Calu3 (cell line): ENCODE results near the gene SLC1A5. TPM values are rescaled to one million over a fixed set of nuclear protein-coding genes. Genes with fewer than 3 reads are reported as not detected.

Experiments used
- BruUV-seq: library from RNA; stranded (reverse); fragments of 400-500 nt; replicated peaks from 2 replicates; lab custom pipeline; 2021; lab: Mats Ljungman, UMichigan
- CTCF ChIA-PET: fragments of 300-600 bp; sonication (Branson Sonifier 250); formaldehyde crosslinking; loops from one replicate; lab custom pipeline; 2022; ENCODE audit warnings: antibody characterized with exemption; lab: Charles Lee
- DNase-seq: peaks from one replicate; pipeline ENCODE4 v3.0.0; 2022
- H3K27ac Mint-ChIP-seq: one replicate; pipeline ENCODE4 v1.8.0; 2022; ENCODE audit warnings: mixed read lengths; ENCODE audit not compliant: unreplicated experiment
- H3K27me3 Mint-ChIP-seq: one replicate; pipeline ENCODE4 v1.8.0; 2022; ENCODE audit warnings: mixed read lengths; ENCODE audit not compliant: unreplicated experiment
- H3K36me3 Mint-ChIP-seq: one replicate; pipeline ENCODE4 v1.8.0; 2022; ENCODE audit warnings: mild to moderate bottlenecking, moderate library complexity, mixed read lengths; ENCODE audit not compliant: insufficient read depth, unreplicated experiment
- H3K4me1 Mint-ChIP-seq: one replicate; pipeline ENCODE4 v1.8.0; 2022; ENCODE audit warnings: mild to moderate bottlenecking, low read depth, mixed read lengths; ENCODE audit not compliant: unreplicated experiment
- H3K4me3 Mint-ChIP-seq: one replicate; pipeline ENCODE4 v1.8.0; 2022; ENCODE audit warnings: mild to moderate bottlenecking, low read depth, moderate library complexity, mixed read lengths; ENCODE audit not compliant: unreplicated experiment
- H3K9me3 Mint-ChIP-seq: one replicate; pipeline ENCODE4 v1.8.0; 2022; ENCODE audit warnings: low read depth, mixed read lengths; ENCODE audit not compliant: unreplicated experiment
- CTCF ChIP-seq: fragments of 200-600 bp; IDR thresholded peaks from one replicate; pipeline ENCODE4 v1.8.0; 2022; ENCODE audit warnings: antibody characterized with exemption; ENCODE audit not compliant: unreplicated experiment
- intact Hi-C: fragments of 100-400 bp; cut with micrococcal nuclease; formaldehyde crosslinking; loops from one replicate; pipeline ENCODE4 v1.10.0; 2022; ENCODE audit not compliant: unreplicated experiment
- total RNA-seq: library from RNA; stranded (reverse); gene quantifications from 2 replicates; pipeline ENCODE4 v1.2.3, GENCODE V29; 2022

Gene SLC1A5
- total RNA-seq, 1 experiment from 2014 or later: 250 TPM

- no peaks in the 10 kb centered on the region for H3K27me3 Mint-ChIP-seq
- peaks cover 41% of the 10 kb centered on the region for H3K4me1 Mint-ChIP-seq
- no peak for TF ChIP-seq CTCF
- CTCF ChIA-PET: no interaction called here
- H3K9me3 Mint-ChIP-seq: no peaks in the 10 kb centered on the region
- intact Hi-C loops: no loop called here
- DNase-seq: no peak
- peaks cover 75% of the 10 kb centered on the region for H3K36me3 Mint-ChIP-seq
- H3K27ac Mint-ChIP-seq: peak overlapping the region; percentile 8
- no peak overlapping the region for H3K4me3 Mint-ChIP-seq
- BruUV-seq: no TSS peak
Measured at GRCh38 chr19:46727757-46728156, 60.6 kb downstream of the SLC1A5 start.

GRCh38 chr19:46726971-46727501, 61.4 kb downstream of the SLC1A5 start:
- Mint-ChIP-seq H3K4me1 (peaks cover 34% of the 10 kb centered on the region), H3K4me3 (peak overlapping the region; percentile 26), H3K27ac (peak overlapping the region; percentile 8), H3K27me3 (no peaks in the 10 kb centered on the region), H3K36me3 (peaks cover 77% of the 10 kb centered on the region), H3K9me3 (no peaks in the 10 kb centered on the region)
- CTCF ChIA-PET: interaction anchor here (0.8 kb wide), 1 partner anchor 9 kb away, joined by 5 read pairs; no protein-coding TSS in a partner anchor
- no peak for DNase-seq
- intact Hi-C loops: no loop called here
- no TSS peak for BruUV-seq
- no peak for TF ChIP-seq CTCF

- CTCF ChIA-PET: interaction anchor here (0.8 kb wide), 1 partner anchor 8 kb away, joined by 5 read pairs; no protein-coding TSS in a partner anchor
- no peak for DNase-seq
- Mint-ChIP-seq H3K9me3 (no peaks in the 10 kb centered on the region), H3K4me1 (peaks cover 29% of the 10 kb centered on the region), H3K36me3 (peaks cover 76% of the 10 kb centered on the region), H3K27me3 (no peaks in the 10 kb centered on the region), H3K4me3 (no peak overlapping the region), H3K27ac (peak overlapping the region; percentile 64)
- no peak for TF ChIP-seq CTCF
- intact Hi-C loops: no loop called here
- BruUV-seq: no TSS peak
Measured at GRCh38 chr19:46726551-46726950, 61.8 kb downstream of the SLC1A5 start.

- no peak overlapping the region for H3K4me3 Mint-ChIP-seq
- TF ChIP-seq CTCF: no peak
- CTCF ChIA-PET: interaction anchor here (0.8 kb wide), 1 partner anchor 8 kb away, joined by 5 read pairs; no protein-coding TSS in a partner anchor
Measured at GRCh38 chr19:46725859-46726393, 62.5 kb downstream of the SLC1A5 start.

More at GRCh38 chr19:46725859-46726393, 62.5 kb downstream of the SLC1A5 start:
- Mint-ChIP-seq H3K9me3 (no peaks in the 10 kb centered on the region), H3K27me3 (no peaks in the 10 kb centered on the region), H3K27ac (peak overlapping the region; percentile 64), H3K4me1 (peaks cover 23% of the 10 kb centered on the region), H3K36me3 (peaks cover 77% of the 10 kb centered on the region)
- intact Hi-C loops: no loop called here
- BruUV-seq: no TSS peak
- no peak for DNase-seq
